GM18909 (cell line): ENCODE measurements around the gene LRRC38.
"Not testable (repeated sequence)": the region's sequence is repeated elsewhere in the genome, so short reads cannot be mapped to it uniquely, and the experiment has no call there.

Experiments used
- ATAC-seq: cut with Tn5 transposase; IDR thresholded peaks from one replicate; pipeline ENCODE4 v1.9.1; 2021; ENCODE audit warnings: mild to moderate bottlenecking; ENCODE audit not compliant: unreplicated experiment, poor library complexity

LRRC38 gene, protein sequence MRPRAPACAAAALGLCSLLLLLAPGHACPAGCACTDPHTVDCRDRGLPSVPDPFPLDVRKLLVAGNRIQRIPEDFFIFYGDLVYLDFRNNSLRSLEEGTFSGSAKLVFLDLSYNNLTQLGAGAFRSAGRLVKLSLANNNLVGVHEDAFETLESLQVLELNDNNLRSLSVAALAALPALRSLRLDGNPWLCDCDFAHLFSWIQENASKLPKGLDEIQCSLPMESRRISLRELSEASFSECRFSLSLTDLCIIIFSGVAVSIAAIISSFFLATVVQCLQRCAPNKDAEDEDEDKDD

DNA sequence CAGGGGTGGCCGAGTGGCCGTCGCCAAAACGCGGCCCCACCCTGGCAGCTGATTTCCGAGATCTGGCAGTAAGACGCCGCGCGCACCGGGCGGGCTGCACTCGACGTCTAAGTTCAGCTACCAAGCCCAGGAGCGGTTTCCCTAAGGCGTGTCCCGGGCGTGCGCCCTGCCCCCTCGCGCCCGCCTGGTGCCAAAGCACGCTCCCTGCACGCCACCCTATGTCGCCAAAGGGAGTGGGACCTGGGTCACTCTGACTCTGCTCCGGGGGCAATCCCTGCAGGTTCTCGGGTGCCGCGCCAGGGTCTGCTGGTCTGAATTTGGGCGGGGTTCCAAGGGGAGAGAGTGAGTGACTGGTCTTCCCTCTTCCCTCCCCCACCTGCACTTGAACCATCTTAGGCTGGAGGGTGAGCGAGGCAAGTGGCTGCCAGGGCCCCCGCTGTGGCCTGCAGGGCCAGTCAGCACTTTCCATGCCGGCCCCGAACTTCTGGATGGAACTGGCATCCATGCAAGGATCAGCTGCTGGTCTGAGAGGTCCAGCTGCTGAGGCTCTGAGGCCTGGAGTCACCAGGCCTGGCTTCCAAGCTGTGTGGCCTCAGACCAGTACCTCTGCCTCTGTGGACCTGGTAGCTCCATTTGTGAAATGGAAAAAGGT lies at the start of gene LRRC38:
TSS of gene LRRC38 (minus strand) at position 109 of the 652 bp plus-strand sequence. CDS start 410 bp downstream, outside the sequence.
- no peak for ATAC-seq

DNA sequence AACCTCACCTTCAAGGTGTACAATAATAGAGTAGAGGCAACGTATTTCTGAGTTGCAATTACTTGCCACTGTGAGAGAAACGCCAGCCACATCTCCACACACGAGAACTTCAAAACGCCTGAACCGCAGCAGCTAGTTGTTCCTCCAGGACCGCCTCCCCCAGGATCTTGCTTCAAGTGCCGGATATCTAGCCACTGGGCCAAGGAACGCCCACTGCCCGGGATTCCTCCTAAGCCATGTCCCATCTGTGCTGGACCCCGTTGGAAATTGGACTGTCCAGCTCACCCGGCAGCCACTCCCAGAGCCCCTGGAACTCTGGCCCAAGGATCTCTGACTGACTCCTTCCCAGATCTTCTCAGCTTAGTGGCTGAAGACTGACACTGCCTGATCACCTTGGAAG lies 49.2 kb upstream of the LRRC38 start:
- ATAC-seq = not testable (repeated sequence)

DNA sequence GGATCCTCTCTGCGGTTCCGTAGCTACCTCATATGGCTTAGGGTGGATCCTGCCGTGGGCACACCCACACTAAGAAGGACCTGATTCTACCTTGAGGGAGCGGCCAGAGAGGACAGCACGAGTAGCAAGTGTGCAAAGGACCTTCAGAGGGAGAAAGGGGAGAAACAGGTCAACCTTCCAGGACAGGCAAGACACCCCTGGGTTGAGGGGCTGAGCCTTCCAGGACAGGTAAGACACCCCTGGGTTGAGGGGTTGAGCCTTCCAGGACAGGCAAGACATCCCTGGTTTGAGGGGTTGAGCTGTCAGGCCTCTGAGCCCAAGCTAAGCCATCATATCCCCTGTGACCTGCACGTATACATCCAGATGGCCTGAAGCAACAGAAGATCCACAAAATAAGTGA lies 46.7 kb upstream of the LRRC38 start:
- ATAC-seq = no peak

DNA sequence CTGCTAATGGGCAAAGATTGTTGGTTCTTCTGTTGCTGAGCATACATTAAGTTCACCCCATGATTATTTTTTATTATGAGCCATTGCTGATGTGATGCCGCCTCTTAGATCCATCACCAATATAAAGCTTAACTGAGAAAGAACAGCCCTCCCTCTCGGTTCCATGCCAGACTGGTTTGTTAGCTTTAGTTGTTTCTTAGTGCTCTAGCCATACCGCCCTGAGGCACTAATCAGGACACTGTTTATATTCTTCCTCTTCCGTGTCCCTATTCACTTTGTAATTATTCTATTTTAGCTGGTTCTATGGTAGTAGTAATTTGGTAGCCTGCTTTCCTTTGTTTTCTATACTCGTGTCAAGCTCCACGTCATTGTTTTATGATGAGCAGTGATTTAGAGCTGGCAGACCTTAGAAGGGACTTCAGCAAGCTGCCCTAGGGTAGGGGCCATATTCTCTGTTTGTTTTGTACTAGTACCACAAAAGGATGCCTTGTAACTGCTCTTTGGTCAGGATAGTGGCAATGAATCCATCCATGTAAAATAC lies 42.5 kb upstream of the LRRC38 start:
- ATAC-seq = no peak

DNA sequence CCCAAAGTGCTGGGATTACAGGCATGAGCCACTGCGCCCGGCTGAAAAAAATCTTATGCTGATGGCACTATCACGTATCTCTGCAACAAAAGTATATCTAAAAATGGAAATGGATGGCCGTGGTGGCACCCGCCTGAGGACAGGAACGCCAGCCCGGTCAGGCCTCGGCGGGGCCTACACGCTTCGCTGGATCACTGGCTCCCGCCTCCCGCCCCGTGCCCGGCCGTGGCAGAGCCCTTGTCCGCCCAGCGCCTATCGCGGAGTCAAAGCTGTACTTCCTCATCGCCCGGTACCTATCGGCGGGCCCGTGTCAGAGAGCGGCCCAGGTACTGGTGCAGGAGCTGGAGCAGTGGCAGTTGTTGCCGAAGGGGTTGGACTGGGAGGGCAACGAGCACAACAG lies 41.0 kb upstream of the LRRC38 start:
- no peak for ATAC-seq

DNA sequence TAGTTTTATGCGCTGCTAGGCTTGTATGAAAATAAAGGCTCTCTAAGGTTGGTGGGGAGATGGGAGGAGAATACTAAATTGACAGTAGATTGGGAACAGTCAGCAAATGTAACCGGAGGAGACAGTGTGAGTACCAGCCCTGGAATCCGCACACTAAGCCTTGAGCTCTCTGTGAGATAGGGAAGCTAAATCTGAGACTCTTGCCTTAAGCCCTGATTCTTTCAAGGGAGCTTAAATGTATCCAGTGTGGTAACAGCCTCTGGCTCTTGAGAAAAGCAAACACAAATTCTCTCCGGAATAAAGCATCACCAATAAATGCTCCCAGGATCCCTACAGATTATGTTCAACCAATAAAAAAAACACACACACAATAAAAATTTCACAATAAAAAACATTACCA lies 36.9 kb upstream of the LRRC38 start:
- ATAC-seq = no peak

DNA sequence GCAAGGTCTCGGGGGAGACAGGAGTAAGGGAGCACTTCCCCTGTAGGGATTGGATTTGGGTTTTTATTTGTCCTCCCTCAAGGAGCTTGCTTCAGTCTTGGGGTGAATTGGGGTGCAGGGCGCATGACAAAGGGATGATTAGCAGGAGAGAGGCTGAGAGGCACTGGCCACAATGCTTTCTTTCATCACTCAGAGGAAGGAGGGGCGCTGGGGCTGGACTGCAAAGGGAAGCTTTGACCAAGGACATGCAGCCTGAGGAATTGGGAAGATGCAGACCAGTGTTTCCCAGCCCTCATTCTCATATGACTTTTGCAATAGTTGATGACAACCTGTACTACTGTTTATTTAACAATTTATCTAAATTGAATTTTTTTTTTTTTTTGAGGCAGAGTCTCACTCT lies 35.7 kb upstream of the LRRC38 start:
- no peak for ATAC-seq

DNA sequence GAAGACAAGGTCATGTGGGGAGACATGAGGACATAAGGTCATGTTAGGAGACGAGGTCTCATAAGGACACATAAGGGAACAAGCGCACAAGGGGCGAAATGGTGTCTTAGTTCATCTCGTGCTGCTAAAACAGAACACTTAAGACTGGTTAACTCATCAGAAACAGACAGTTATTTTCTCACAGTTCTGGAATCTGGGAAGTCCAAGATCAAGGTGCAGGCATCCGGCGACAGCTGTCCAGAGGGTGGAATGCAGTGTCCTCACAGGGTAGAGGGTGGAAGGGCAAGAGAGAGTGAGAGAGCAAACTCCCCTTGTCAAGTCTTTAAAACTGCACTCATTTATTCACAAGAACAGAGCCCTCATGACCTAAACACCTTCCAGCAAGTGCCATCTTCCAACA lies 35.2 kb upstream of the LRRC38 start:
- no peak for ATAC-seq

DNA sequence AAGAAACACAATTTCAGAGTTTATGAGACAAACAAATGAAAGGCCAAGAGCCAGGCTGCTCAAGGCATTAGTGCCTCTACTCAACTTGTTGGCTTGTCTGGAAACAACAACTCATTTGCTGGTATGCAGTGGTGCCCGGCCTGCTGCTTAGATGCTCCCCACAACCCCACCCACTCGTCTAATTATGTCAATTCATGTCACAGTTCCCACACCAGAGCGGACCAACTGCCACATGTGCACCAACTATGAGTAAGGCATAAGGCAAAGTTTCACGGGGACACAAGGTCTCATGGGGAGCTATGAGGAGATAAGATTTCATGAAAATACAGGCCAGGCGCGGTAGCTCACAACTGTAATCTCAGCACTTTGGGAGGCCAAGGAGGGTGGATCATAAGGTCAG lies 34.5 kb upstream of the LRRC38 start:
- ATAC-seq = no peak

DNA sequence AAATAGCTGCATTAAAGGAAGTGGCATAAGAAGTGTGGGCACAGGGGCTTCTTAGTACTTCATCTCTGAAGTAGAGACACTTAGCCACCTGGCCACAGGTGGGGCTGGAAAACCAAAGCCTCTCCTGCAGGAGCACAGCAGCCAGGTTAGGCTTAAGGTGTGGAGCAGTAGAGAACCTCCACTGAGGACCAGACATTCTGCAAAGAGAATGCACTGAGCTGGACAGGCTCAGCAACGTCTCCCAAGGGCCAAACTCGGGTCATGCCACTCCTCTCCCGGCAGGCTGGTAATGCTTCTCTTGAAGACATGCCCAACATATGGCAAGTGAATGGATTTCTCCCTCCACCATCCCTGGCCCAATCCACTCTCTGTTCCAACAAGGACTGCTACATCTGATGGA lies 33.0 kb upstream of the LRRC38 start:
- ATAC-seq = no peak

DNA sequence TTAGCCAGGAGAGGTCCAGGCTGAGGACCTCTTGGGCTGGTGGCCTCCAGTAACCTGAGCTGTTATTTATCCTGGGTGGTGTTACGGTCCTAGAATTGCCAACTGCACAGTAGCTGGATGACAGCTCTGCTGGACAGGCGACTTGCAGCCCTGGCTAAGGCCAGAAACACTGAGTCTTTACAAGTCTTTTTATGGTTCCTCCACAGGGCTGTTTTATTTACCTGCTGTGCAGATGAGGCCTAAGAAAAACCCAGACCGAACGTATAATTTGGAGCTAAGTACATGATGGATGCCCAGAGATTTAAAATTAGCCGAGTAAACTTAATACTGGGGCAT lies 30.4 kb upstream of the LRRC38 start:
- no peak for ATAC-seq

DNA sequence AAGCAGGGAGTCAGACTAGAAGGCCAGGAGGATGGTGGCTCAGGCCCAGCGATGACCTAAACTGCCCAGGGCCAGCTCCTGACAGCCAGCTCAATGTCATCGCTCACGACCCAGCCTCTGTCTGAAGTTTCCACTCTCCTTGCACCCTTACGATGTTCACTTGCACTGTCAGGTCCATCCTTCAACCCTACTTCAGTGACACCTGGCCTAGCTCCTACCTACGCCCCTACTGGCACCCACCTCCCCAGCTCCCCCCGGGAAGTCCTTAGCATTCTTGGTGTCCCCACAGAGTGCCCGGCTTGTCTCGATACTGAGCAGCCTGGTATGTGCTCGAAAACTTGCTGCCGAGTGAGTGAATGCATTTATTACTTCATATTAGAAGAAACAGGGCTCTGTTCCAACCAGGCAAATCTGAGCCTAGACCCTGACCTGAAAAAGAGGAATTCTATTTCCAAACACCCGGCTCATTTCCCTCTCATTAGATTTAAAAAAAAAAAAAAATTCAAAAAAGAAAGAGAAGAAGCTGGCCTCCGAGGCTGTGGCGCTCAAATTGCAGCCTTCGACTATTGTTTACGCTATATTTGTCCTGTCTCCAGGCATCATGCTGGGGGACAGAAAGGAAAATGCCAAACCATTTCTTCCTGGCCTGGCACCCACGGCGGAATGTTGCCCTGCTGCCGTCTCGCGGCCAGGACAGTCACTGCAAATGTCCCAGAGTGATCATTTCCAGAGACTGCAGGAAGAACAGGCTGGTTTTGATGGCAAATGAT lies 29.8 kb upstream of the LRRC38 start:
- ATAC-seq = no peak

DNA sequence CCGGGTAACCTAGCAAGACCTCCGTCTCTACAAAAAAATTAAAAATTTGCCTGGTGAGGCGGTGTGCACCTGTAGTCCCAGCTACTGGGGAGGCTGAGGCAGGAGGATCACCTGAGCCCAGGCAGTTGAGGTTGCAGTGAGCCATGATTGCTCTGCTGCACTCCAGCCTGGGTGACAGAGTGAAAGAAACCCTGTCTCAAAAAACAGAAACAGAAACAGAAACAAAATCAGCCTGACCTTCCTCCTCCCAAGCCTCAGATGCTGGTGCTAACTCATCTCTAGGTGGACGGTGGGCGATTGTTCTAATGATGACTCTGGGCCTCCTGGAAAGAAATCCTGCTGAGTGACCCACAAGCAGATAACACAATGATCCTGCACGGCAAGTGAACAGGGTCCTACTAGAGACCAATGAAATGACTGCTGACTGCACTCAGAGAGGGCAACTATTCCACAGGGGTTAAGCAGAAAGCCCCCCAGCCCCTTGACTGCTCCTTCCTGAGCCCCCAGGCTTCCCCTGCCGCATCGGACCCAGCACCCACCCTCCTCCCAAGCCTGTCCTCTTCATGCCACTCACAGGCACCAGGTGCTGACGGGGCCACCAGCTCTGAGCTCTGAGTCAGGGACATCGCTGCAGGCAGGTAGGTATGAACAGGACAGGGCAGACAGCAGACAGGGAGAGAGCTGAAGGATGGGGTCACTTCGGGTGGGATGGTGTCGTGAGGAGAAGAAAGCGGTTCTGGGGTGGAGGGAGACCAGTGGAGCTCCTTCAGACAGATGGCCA lies 27.8 kb upstream of the LRRC38 start:
- no peak for ATAC-seq

DNA sequence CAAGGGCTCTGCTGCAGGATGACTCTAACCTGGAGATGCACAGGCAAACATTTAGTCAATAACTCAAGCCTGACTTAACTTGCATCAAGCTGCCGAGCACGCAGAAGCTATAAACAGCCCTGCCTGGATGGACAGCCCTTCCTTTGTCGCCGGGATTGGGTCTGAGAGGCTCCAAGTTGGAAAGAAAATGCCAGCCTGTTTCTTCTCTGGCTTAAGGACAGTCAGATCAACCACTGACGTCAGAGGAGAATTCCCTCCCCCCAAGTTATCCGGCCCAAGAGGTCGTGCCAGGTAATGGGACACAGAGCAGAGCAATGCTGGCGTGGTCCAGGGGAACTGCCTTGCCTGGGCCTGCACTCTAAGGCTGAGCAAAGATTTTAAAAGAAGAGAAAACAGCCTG lies 27.1 kb upstream of the LRRC38 start:
- ATAC-seq = no peak

DNA sequence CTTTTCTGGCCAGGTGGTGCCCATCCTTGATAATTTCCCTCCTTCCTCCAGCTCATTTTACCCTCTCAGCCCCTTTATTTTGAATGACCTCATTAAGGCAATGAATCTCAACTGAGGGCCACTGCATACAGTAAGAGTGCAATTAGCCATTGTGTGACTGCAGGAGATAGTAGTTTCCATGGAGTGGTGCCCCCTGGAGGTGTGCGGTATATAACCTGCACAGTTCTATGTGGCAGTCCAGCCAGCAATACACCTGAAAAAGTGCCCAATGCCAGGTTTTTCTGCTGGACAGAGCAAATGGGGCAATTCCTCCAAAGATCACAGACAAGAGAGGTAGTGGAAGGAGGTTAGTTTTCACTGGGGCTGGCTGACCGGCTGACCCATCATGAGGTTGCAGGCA lies 25.9 kb upstream of the LRRC38 start:
- ATAC-seq = no peak

DNA sequence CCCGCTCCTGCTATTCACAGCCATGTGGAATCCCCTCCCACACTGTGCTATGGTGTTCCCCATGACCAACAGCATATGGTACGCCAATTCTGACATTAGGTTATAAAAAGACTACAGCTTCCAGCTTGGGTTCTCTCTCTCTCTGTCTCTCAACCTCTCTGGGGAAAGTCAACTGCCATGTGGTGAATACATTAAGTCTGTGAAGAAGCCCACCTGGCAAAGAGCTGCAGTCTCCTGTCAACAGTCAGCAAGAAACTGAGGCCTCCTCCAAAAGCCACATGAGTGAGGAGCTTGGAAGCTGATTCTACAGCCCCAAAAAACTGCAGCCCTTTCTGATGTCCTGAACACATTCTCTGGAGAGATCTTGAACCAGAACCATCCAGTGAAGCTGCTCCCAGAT lies 25.0 kb upstream of the LRRC38 start:
- ATAC-seq = no peak

DNA sequence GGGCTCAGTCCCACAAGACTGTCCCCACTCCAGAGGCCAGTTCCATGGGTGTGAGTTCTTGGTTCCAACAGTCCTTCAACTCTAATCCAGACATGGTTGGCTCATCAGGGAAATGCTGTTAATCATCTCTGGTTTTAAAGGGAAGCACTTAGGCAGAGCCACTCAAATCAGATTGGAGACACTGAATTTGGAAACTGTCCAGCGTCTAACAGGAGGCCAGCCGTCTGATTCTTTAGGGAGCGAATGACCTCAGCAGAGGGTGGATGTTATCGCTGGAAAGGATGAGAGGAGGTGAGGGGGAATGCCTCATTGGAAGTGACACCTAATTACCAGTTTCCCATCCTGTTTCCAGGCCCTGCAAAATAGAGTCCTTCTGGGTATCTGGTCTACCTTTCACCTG lies 22.8 kb upstream of the LRRC38 start:
- ATAC-seq = no peak

DNA sequence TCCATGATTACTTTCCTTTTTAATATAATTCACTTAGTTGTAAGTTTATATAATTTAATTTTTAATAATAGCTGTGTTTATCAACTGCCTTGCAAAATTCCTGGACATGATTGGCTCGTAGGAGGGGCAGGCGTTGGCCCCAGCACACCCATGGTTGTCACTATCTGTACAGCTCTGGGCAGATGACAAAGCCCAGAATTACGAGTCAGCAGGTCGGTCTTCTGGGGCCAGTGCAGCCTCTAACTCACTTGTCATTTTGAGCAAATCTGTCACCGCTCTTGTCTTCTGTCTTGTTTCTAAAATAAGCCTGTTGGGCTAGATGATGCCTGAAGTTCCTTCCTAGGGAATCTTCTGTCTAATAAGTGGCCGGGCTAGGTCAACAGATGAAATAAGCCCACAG lies 21.4 kb upstream of the LRRC38 start:
- no peak for ATAC-seq

DNA sequence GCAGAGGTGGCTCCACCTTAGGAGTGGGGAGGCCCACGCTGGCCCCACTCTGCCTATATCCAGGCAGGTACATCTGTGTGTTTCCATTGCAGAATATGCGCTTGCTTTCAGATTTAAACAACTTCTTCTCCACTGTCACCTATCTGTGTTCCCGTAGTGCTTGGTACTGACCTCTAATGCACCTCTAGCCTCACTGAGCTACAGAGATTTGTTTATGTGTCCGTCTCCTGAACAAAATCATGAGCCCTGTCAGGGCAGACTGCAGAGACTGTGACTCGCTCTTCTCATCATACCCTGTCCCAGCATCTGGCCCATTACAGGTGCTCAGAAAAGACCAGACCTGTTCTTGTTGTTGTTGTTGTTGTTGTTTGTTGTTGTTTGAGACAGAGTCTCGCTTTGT lies 14.5 kb upstream of the LRRC38 start:
- ATAC-seq = no peak

DNA sequence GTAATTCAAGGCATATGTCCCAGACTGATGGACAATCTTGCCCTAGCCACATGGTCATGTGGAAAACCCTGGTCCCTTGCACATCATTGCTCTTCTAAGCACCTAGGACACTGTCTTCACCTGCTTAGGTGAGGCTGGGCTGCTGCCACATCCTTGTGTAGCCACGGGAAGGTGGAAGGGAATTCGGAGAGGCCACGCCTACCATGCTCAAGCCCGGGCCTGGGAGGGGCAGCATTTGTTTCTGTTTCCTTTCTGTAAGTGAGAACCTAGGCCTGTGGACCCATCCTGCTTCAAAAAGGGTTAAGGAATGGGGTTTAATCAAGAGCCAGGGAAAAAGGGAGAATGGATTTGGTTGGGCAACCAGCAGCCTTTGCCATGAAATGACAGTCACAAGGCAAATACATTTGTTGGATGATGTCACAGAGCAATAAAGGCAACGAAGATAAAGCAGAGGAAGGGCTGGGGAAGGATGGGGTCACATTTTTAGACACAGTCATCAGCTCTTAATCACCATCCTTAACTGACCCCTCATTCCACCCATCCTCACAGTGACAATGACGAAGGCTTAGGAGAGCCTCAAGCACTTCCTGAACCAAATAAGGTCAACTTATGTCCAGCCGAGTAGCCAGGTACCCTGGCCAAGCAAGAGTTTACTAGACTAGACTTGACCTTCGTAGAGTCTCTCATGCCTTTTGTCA lies 10.1 kb upstream of the LRRC38 start:
- no peak for ATAC-seq
